Activated CD4-positive, alpha-beta T cell treated with anti-CD3 and anti-CD28 coated beads, Interleukin-10, Interleukin-2, amounts not matched to agents 100 ng/mL and 50 ng/mL, durations not matched to agents 16 hours and 8 hours (primary cell): ENCODE measurements around the gene TSPAN33.

Experiments used
- DNase-seq: peaks from one replicate; pipeline ENCODE4 v3.0.0-alpha.2; 2020

TSPAN33 gene

GRCh38 chr7:129136887-129137642 is 7.4 kb upstream of the TSPAN33 start:
- DNase-seq = no peak

DNA sequence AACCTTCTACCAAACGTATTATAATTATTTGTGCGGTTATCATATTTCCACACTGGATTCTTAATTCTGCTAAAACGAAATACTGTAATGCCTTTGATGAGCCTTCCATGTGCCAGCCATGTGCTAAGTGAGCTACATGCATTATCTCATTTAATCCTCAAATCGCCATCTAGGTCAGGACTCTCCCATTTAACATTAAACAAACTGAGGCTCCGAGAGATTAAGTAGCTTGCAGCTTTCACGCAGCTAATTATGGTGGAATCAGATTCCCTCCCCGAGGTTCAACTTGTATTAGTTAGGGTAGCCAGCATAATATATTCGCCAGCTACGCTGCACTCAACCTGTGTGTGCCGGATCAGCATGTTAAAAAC is 798 bp upstream of the TSPAN33 start:
- DNase-seq = no peak

DNA sequence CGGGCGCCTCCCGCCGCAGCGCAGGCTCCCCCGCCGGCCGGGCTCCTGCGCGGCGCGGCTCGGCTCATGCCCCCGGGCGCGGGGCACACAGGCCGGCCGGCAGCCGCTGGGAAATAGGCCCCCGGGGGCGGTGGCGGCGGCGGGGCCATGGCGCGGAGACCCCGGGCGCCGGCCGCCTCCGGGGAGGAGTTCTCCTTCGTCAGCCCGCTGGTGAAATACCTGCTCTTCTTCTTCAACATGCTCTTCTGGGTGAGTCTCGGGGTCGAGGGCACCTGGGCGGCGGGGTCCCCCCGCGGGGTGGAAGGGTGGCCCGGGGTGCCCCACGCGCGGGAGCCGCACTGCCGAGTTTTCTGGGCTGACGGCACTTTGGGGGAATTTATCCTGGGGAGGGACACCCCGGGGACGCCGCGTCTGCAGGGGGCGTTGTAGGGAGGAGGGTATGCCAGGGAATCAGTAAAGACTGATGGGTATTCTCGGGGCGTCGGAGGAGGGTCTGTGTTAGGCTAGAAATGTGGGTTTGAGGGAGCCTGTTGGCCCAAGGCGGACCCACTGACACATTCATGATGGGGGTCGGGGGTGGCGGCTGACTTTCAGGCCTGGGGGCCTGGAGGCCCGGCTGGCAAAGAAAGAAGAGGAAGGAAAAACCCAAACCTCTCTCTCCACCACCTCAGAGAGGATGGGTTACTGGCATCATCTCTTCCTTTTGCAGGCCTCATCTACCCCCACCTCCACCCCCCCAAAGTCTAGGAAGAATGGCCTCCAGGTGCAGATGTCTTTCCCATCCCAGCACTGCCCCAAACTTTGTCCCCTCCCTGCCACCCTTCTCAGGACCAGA is 544 bp downstream of the TSPAN33 start:
- DNase-seq = no peak

DNA sequence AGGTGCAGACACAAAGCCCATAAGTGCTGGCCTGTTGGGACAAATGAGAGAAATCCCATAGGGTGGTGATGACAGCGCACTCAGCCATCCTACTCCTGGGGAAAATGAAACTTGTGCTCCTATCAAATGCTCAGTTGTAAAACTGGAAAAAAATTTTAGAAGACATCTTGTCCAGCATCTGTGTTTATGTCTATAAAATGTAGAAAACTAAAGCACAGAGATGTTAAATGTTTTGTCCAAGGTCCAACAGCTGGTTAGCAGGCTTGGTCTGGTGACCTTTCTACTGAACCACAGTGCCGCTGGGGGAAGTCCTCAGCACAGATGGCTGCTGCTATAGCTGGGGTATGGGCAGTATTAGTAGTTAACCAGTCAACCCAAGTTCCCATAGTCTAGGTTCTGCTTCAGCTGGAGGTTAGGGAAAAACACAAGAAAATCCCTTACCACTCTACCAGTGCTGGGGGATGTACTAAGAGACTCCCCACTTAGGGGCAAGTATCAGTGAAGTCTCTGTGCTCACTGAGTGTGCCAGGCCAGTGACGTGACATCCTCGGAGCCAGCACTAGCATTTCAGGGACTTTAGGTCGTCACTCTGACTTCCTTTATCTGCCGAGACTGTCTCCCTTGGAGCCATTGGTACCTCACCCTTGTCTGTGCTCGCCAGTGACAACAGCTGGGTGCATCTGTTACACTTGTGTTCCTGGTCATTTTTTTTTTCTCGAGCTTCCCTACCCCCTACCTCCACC is 1.9 kb downstream of the TSPAN33 start:
- DNase-seq = no peak

- no peak for DNase-seq
Measured at GRCh38 chr7:129147731-129148130, 3.2 kb downstream of the TSPAN33 start.

- DNase-seq = no peak
Measured at GRCh38 chr7:129149511-129149910, 5.0 kb downstream of the TSPAN33 start.

GRCh38 chr7:129150199-129150996 is 5.9 kb downstream of the TSPAN33 start:
- DNase-seq = no peak

GRCh38 chr7:129157651-129158050 is 13.1 kb downstream of the TSPAN33 start:
- no peak for DNase-seq

GRCh38 chr7:129159539-129159938 is 15.0 kb downstream of the TSPAN33 start:
- DNase-seq = no peak

- DNase-seq = no peak
Measured at GRCh38 chr7:129160161-129160905, 15.8 kb downstream of the TSPAN33 start.

- DNase-seq = no peak
Measured at GRCh38 chr7:129161524-129162225, 17.2 kb downstream of the TSPAN33 start.

DNA sequence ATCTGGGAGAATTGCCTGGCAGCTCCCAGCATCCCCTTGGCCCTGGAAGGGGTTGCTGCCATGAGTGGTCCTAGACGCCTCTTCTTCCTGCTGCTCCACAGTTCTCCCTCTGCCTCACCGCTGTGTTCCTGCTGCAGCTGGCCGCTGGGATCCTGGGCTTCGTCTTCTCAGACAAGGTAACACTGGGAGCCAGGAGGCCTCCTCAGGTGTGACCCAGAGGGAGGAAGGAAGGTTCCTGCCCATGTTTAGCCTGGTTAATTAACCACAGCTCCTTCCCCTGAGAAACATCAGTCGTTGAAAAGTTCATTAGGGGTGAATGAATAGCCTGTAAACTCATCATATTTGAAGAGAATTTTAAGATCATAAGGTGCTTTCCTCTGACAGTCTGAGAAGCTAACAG is 18.2 kb downstream of the TSPAN33 start:
- no peak for DNase-seq

GRCh38 chr7:129163875-129164544 is 19.5 kb downstream of the TSPAN33 start:
- peak; percentile 60 for DNase-seq

- peak; percentile 18 for DNase-seq
Measured at GRCh38 chr7:129166745-129167144, 22.2 kb downstream of the TSPAN33 start.

GRCh38 chr7:129167817-129168216 is 23.3 kb downstream of the TSPAN33 start:
- no peak for DNase-seq

DNA sequence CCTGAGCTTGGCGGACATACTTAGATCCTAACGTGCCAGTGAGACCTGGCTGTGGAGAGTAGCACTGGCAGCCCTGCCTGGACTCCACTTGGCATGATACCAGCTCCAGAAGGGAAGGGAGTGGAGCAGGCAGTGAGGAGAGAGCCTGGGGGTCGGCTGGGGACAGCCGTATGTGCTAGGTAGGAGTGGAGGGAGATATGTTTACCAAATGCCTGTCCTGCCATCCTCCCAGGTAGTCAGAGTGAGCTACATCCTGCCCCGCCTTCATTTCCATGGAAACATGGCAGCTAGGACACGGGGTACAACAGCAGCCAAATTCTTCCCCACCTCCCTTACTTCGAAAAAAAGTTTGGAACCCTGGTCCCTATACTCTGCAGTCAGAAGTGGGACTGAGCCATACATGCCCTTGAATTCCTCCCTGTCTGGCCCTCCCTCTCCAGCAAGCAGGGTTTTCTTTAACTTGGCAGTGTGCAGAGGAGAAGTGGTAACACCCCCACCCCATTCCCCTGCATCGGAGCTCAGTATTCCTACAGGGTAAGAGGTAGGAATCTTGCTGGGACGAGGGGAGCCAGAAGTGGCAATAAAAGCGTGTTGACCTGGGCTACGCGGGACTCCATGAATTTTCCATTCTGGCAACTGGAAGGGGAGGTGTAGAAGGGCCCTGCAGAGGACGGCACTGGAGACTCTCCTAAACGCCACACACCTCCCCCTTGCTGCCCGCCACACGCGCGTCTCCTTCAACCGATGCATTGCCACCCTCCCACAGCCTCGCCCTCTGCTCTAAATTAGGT is 23.9 kb downstream of the TSPAN33 start:
- no peak for DNase-seq

DNA sequence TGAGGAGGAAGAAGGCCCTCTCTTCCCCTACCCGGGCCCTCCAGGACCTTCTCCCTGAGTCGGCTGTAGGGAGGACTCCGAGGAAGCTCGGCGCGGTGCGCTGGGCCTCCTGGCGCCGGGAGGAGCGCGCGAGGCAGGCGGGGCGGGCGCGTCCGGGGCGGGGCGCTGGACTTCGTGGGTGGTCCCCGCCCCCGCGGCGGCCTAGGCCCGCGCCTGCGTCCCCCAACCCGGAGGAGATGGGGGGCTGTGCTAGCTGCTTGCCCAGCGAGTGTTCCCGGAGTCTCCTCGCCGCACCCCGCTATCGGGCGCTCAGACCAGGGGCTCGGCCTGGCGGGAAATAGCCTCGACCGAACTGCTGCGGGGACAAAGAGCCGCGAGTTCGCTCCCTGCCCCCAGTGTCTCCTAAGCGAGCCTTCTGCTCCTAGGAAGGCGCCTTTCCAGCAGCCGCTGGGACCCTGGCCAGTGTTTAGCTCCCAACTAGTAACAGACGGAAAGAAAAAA is 24.7 kb downstream of the TSPAN33 start:
- peak; percentile 41 for DNase-seq

DNA sequence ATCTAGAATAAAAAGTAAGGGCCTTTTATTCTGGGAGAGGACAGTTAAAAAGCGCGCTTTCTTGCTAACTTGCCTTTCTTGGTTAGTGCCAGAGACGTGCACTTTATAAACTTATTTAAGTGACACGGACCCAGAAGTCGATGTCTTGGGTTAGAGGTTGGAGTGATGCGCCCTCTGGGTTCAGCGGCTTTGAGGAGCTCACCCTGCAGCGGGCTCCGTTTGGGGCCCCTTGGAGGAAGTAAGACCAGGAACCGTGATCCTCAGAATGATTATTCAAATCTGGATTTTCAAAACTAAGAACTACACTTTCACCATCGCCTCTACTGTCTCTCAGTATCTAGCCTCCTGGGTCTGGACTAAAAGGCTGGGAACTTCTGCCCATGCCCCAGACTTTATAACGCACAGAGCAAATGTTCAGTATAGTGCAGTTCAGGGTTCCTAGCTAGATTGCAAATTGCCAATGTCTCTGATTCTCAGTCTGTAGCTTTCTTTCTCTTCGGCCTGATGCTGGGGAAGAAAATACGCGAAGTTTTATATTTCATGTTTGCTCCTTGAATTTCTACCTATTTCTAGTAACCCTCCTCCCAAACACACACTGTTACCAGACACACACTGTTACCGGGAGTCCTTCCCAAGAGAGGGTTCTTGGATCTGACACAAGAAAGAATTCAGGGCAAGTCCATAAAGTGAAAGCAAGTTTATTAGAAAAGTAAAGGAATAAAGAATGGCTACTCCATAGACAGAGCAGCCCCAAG is 25.4 kb downstream of the TSPAN33 start:
- peak; percentile 73 for DNase-seq
